Cerebellar nuclear complex (tissue), 1 donor: ENCODE measurements around the gene ARHGAP15.

Experiments
- DNase-seq, 2 experiments: peaks; one replicate each; lab custom pipeline; 2025; lab: John Stamatoyannopoulos, UW

ARHGAP15 gene

GRCh38 chr2:143262389-143262788 lies 133.2 kb downstream of the ARHGAP15 start:
- DNase-seq = no peak

- DNase-seq = no peak
Measured at GRCh38 chr2:143263066-143263625, 133.9 kb downstream of the ARHGAP15 start.

GRCh38 chr2:143264851-143265250 lies 135.6 kb downstream of the ARHGAP15 start:
- DNase-seq = no peak

- DNase-seq = no peak
Measured at GRCh38 chr2:143279672-143280071, 150.5 kb downstream of the ARHGAP15 start.

- no peak for DNase-seq
Measured at GRCh38 chr2:143280097-143280757, 151.0 kb downstream of the ARHGAP15 start.

- DNase-seq = no peak
Measured at GRCh38 chr2:143282684-143283083, 153.5 kb downstream of the ARHGAP15 start.

- DNase-seq = no peak
Measured at GRCh38 chr2:143284087-143284675, 155.0 kb downstream of the ARHGAP15 start.

- no peak for DNase-seq
Measured at GRCh38 chr2:143289025-143289424, 159.8 kb downstream of the ARHGAP15 start.

GRCh38 chr2:143290221-143290620 lies 161.0 kb downstream of the ARHGAP15 start:
- no peak for DNase-seq

GRCh38 chr2:143294068-143294467 lies 164.8 kb downstream of the ARHGAP15 start:
- no peak for DNase-seq

GRCh38 chr2:143296089-143296488 lies 166.9 kb downstream of the ARHGAP15 start:
- DNase-seq = no peak

GRCh38 chr2:143297182-143297581 lies 168.0 kb downstream of the ARHGAP15 start:
- DNase-seq = no peak

- no peak for DNase-seq
Measured at GRCh38 chr2:143300536-143300935, 171.3 kb downstream of the ARHGAP15 start.

- no peak for DNase-seq
Measured at GRCh38 chr2:143311426-143311825, 182.2 kb downstream of the ARHGAP15 start.

- DNase-seq = no peak
Measured at GRCh38 chr2:143312441-143312840, 183.2 kb downstream of the ARHGAP15 start.

GRCh38 chr2:143313861-143314260 lies 184.6 kb downstream of the ARHGAP15 start:
- DNase-seq = no peak

- DNase-seq = no peak
Measured at GRCh38 chr2:143321994-143322393, 192.8 kb downstream of the ARHGAP15 start.

- no peak for DNase-seq
Measured at GRCh38 chr2:143329288-143329687, 200.1 kb downstream of the ARHGAP15 start.

GRCh38 chr2:143333168-143333791 lies 204.1 kb downstream of the ARHGAP15 start:
- DNase-seq = no peak

GRCh38 chr2:143333847-143334246 lies 204.6 kb downstream of the ARHGAP15 start:
- DNase-seq = no peak

- DNase-seq = no peak
Measured at GRCh38 chr2:143334837-143335236, 205.6 kb downstream of the ARHGAP15 start.

- DNase-seq = no peak
Measured at GRCh38 chr2:143336719-143337210, 207.5 kb downstream of the ARHGAP15 start.

GRCh38 chr2:143341478-143341877 lies 212.3 kb downstream of the ARHGAP15 start:
- no peak for DNase-seq
